GM18867 (cell line): Measurements from ENCODE around the gene SERINC3.

Experiments
- ATAC-seq: cut with Tn5 transposase; IDR thresholded peaks from one replicate; pipeline ENCODE4 v1.9.1; 2021; ENCODE audit warnings: mild to moderate bottlenecking, moderate library complexity; ENCODE audit not compliant: unreplicated experiment

The SERINC3 gene

GRCh38 chr20:44533928-44534327 is 12.1 kb upstream of the SERINC3 start:
- ATAC-seq = no peak

- ATAC-seq = no peak
Observed at GRCh38 chr20:44532981-44533331, 11.1 kb upstream of the SERINC3 start.

GRCh38 chr20:44532259-44532980 is 10.6 kb upstream of the SERINC3 start:
- ATAC-seq = no peak

- ATAC-seq = no peak
Observed at GRCh38 chr20:44528309-44528708, 6.4 kb upstream of the SERINC3 start.

GRCh38 chr20:44527716-44528199 is 5.9 kb upstream of the SERINC3 start:
- ATAC-seq = no peak

GRCh38 chr20:44526129-44526528 is 4.3 kb upstream of the SERINC3 start:
- no peak for ATAC-seq

- no peak for ATAC-seq
Observed at GRCh38 chr20:44523746-44524145, 1.9 kb upstream of the SERINC3 start.

- ATAC-seq = no peak
Observed at GRCh38 chr20:44522841-44523240, 971 bp upstream of the SERINC3 start.

GRCh38 chr20:44520881-44521280 is 989 bp downstream of the SERINC3 start:
- no peak for ATAC-seq

GRCh38 chr20:44518248-44518647 is 3.6 kb downstream of the SERINC3 start:
- ATAC-seq = no peak

GRCh38 chr20:44517454-44517853 is 4.4 kb downstream of the SERINC3 start:
- ATAC-seq = no peak

- ATAC-seq = no peak
Observed at GRCh38 chr20:44516491-44516890, 5.4 kb downstream of the SERINC3 start.

- ATAC-seq = no peak
Observed at GRCh38 chr20:44513871-44514270, 8.0 kb downstream of the SERINC3 start.

- ATAC-seq = no peak
Observed at GRCh38 chr20:44509762-44510161, 12.1 kb downstream of the SERINC3 start.

- ATAC-seq = no peak
Observed at GRCh38 chr20:44504402-44505307, 17.2 kb downstream of the SERINC3 start.

GRCh38 chr20:44502968-44503367 is 18.9 kb downstream of the SERINC3 start:
- ATAC-seq = no peak

GRCh38 chr20:44501448-44501847 is 20.4 kb downstream of the SERINC3 start:
- ATAC-seq = no peak

- no peak for ATAC-seq
Observed at GRCh38 chr20:44500221-44500620, 21.6 kb downstream of the SERINC3 start.

GRCh38 chr20:44497761-44498160 is 24.1 kb downstream of the SERINC3 start:
- no peak for ATAC-seq

- no peak for ATAC-seq
Observed at GRCh38 chr20:44496976-44497375, 24.9 kb downstream of the SERINC3 start.

- ATAC-seq = no peak
Observed at GRCh38 chr20:44495802-44496481, 25.9 kb downstream of the SERINC3 start.
